K562 (cell line): ENCODE measurements around the gene SRRM5. TPM values are rescaled to one million over a fixed set of nuclear protein-coding genes. Genes with fewer than 3 reads are reported as not detected.

Source experiments
- CTBP1 ChIP-seq: fragments of 450-650 bp; IDR thresholded peaks from 2 replicates; pipeline ENCODE4 v1.6.1; 2016; ENCODE audit warnings: borderline replicate concordance
- ETS2 ChIP-seq: IDR thresholded peaks from 2 replicates; pipeline ENCODE4 v1.6.1; 2016; ENCODE audit warnings: borderline replicate concordance, missing genetic modification characterization, mild to moderate bottlenecking, moderate library complexity, missing compliant biosample characterization; ENCODE audit not compliant: poor library complexity, severe bottlenecking
- GABPB1 ChIP-seq: sonication (generic); formaldehyde crosslinking; IDR thresholded peaks from 2 replicates; pipeline ENCODE4 v1.8.0; 2022; ENCODE audit warnings: mild to moderate bottlenecking, missing genetic modification reagents
- KAT2B ChIP-seq: IDR thresholded peaks from one replicate; pipeline ENCODE4 v1.6.1; 2012; ENCODE audit warnings: low read depth, mild to moderate bottlenecking, control low read depth, inconsistent platforms, low read length, moderate library complexity
- NFE2L1 ChIP-seq: fragments of 450-650 bp; IDR thresholded peaks from 2 replicates; pipeline ENCODE4 v1.6.1; 2016; ENCODE audit warnings: missing genetic modification characterization, low read depth, mild to moderate bottlenecking, missing compliant biosample characterization, moderate library complexity, borderline replicate concordance
- RUNX1 ChIP-seq: sonication (generic); IDR thresholded peaks from 2 replicates; pipeline ENCODE4 v1.6.1; 2016; ENCODE audit warnings: antibody characterized with exemption, low read depth
- ZNF347 ChIP-seq: fragments of 450-650 bp; formaldehyde crosslinking; IDR thresholded peaks from 2 replicates; pipeline ENCODE4 v1.4.0; 2020; ENCODE audit warnings: low read depth, mild to moderate bottlenecking, moderate library complexity
- ZSCAN29 ChIP-seq: fragments of 450-650 bp; IDR thresholded peaks from 2 replicates; pipeline ENCODE4 v1.6.1; 2017
- polyA plus RNA-seq, 8 experiments: library from polyadenylated mRNA; depleted of rRNA in 4 of 8; stranded (reverse) in 5 of 8; unstranded in 3 of 8; fragments of >200 nt; fragmentation: Nextera tagmentation in 2 of 8; fragmentation: Illumina TruSeq in 1 of 8; extraction: Ambion mirVana in 2 of 8; extraction: Trizol in 1 of 8; gene quantifications; 2 replicates each; pipeline versions ENCODE4 v1.2.1 to v1.2.3, GENCODE V29; 2011 to 2014; ENCODE audit warnings: inconsistent platforms in 1 of 8, missing spikeins in 1 of 8
- total RNA-seq, 7 experiments: library from RNA; depleted of rRNA in 6 of 7; stranded (reverse); fragments of >200 nt in 6 of 7; fragmentation: Illumina TruSeq in 2 of 7; extraction: Trizol in 2 of 7; gene quantifications; 2 replicates each; pipeline versions ENCODE4 v1.2.1 to v1.2.3, GENCODE V29; 2011 to 2021; ENCODE audit warnings: low replicate concordance in 1 of 7
- TF ChIP-seq, protein P1 (sequence below), 3 experiments: fragments of 200-800 bp in 1 of 3; sonication (Bioruptor generic) in 1 of 3; sonication (generic) in 1 of 3; formaldehyde crosslinking in 1 of 3; IDR thresholded peaks; 2 replicates each; pipeline versions ENCODE4 v1.6.1 to v1.8.0; 2016 to 2022; ENCODE audit warnings: mild to moderate bottlenecking in 2 of 3, missing compliant biosample characterization in 2 of 3, missing genetic modification characterization in 2 of 3, missing genetic modification reagents in 1 of 3
- TF ChIP-seq, protein P2 (sequence below): fragments of 250-450 bp; sonication (Bioruptor Pico); IDR thresholded peaks from 2 replicates; pipeline ENCODE4 v1.5.0; 2021

The SRRM5 gene
- total and polyA plus RNA-seq, 9 of the 15 experiments (the other 6 are each of a cell fraction or from before 2014, with no cell fraction given), result 0.09 to 0.45 (median 0.18) TPM; not detected in 2

DNA sequence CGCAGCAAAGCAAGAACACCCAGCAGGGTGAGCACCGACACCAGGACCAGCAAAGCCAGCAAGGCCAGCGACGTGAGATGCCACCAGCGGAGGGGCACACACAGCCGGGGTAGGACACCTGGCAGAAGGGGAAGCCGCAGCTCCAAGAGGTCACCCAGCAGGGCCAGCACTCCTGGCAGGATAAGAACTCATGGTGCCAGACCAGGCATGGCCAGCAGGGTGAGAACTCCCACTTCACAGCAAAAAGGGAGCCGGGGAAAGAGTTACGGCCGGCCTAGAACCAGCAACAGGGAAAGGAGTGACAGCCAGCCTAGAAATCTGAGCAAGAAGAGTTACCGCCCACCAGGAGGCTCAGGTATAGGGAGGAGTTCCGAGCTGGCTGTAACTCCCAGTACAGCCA is 486 bp downstream of the SRRM5 start (continued):
- TF ChIP-seq ETS2, result no peak
- TF ChIP-seq CTBP1, result no peak
- TF ChIP-seq, protein P1, sequence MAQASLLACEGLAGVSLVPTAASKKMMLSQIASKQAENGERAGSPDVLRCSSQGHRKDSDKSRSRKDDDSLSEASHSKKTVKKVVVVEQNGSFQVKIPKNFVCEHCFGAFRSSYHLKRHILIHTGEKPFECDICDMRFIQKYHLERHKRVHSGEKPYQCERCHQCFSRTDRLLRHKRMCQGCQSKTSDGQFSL (CRISPR knock-in tag; IDR thresholded peaks at IDR 0.05), result no peak
- TF ChIP-seq, protein P1 (tag; IDR thresholded peaks at IDR 0.05), result no peak
- no peak for TF ChIP-seq KAT2B
- no peak for TF ChIP-seq GABPB1 (CRISPR knock-in tag)
- TF ChIP-seq ZNF347, result no peak
- TF ChIP-seq ZSCAN29, result no peak
- TF ChIP-seq, protein P2, sequence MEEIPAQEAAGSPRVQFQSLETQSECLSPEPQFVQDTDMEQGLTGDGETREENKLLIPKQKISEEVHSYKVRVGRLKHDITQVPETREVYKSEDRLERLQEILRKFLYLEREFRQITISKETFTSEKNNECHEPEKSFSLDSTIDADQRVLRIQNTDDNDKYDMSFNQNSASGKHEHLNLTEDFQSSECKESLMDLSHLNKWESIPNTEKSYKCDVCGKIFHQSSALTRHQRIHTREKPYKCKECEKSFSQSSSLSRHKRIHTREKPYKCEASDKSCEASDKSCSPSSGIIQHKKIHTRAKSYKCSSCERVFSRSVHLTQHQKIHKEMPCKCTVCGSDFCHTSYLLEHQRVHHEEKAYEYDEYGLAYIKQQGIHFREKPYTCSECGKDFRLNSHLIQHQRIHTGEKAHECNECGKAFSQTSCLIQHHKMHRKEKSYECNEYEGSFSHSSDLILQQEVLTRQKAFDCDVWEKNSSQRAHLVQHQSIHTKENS (CRISPR knock-in tag), result no peak
- no peak for TF ChIP-seq RUNX1
- no peak for TF ChIP-seq NFE2L1 (tag)
